GM23338 (cell line): ENCODE data around the gene LRP1B.

ENCODE experiments used
- EZH2 ChIP-seq: fragments of 200-600 bp; sonication (generic); IDR thresholded peaks from one replicate; pipeline ENCODE4 v1.8.0; 2017; ENCODE audit warnings: antibody characterized with exemption, mild to moderate bottlenecking, low read depth; ENCODE audit not compliant: unreplicated experiment
- EZH2phosphoT487 ChIP-seq: fragments of 200-600 bp; sonication (generic); IDR thresholded peaks from one replicate; pipeline ENCODE4 v1.8.1; 2018; ENCODE audit warnings: antibody characterized with exemption; ENCODE audit not compliant: unreplicated experiment
- JUNB ChIP-seq: IDR thresholded peaks from one replicate; pipeline ENCODE4 v1.6.1; 2016; ENCODE audit warnings: antibody characterized with exemption; ENCODE audit not compliant: unreplicated experiment
- POLR2AphosphoS5 ChIP-seq: IDR thresholded peaks from 2 replicates; pipeline ENCODE4 v1.6.1; 2016; ENCODE audit warnings: antibody characterized with exemption, low read depth
- TF ChIP-seq, protein P1 (sequence below), 2 experiments: fragments of 200-600 bp in 1 of 2; sonication (generic) in 1 of 2; conservative IDR thresholded peaks; 2 replicates each; pipeline versions ENCODE4 v1.5.1 to v1.6.1; 2016 to 2017; ENCODE audit warnings: antibody characterized with exemption in 2 of 2, low read depth in 2 of 2, mild to moderate bottlenecking in 2 of 2, moderate library complexity in 1 of 2
- TF ChIP-seq, protein P2 (sequence below): IDR thresholded peaks from one replicate; pipeline ENCODE4 v1.6.1; 2018; ENCODE audit warnings: antibody characterized with exemption; ENCODE audit not compliant: unreplicated experiment
- TF ChIP-seq, protein P3 (sequence below): IDR thresholded peaks from 2 replicates; pipeline ENCODE4 v1.6.1; 2016; ENCODE audit warnings: antibody characterized with exemption

DNA sequence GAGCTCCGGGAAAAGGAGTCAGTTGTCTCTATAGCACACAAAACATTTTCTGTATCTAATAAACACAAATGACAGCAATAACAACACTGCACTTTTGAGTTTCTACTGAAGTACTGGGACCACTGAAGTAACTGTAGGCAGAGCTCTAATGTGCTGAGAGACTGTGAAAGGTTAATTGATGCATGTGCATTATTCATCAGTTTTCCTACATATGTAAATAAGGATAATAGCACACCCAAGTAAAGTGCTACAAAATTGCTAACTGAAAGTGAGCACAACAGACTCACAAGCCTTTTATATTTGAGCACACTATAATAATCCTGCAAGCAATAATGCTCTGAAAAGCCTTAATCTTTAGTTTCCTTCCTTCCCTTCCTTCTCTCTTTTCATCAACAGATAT, 1051.6 kb downstream of the LRP1B start:
- TF ChIP-seq, protein P1, sequence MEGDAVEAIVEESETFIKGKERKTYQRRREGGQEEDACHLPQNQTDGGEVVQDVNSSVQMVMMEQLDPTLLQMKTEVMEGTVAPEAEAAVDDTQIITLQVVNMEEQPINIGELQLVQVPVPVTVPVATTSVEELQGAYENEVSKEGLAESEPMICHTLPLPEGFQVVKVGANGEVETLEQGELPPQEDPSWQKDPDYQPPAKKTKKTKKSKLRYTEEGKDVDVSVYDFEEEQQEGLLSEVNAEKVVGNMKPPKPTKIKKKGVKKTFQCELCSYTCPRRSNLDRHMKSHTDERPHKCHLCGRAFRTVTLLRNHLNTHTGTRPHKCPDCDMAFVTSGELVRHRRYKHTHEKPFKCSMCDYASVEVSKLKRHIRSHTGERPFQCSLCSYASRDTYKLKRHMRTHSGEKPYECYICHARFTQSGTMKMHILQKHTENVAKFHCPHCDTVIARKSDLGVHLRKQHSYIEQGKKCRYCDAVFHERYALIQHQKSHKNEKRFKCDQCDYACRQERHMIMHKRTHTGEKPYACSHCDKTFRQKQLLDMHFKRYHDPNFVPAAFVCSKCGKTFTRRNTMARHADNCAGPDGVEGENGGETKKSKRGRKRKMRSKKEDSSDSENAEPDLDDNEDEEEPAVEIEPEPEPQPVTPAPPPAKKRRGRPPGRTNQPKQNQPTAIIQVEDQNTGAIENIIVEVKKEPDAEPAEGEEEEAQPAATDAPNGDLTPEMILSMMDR (conservative IDR thresholded peaks at IDR 0.05; ENCODE audit: low read depth in 2 of 2): no peak
- TF ChIP-seq JUNB (no peak), POLR2AphosphoS5 (no peak), EZH2 (no peak), EZH2phosphoT487 (no peak)
- TF ChIP-seq, protein P2, sequence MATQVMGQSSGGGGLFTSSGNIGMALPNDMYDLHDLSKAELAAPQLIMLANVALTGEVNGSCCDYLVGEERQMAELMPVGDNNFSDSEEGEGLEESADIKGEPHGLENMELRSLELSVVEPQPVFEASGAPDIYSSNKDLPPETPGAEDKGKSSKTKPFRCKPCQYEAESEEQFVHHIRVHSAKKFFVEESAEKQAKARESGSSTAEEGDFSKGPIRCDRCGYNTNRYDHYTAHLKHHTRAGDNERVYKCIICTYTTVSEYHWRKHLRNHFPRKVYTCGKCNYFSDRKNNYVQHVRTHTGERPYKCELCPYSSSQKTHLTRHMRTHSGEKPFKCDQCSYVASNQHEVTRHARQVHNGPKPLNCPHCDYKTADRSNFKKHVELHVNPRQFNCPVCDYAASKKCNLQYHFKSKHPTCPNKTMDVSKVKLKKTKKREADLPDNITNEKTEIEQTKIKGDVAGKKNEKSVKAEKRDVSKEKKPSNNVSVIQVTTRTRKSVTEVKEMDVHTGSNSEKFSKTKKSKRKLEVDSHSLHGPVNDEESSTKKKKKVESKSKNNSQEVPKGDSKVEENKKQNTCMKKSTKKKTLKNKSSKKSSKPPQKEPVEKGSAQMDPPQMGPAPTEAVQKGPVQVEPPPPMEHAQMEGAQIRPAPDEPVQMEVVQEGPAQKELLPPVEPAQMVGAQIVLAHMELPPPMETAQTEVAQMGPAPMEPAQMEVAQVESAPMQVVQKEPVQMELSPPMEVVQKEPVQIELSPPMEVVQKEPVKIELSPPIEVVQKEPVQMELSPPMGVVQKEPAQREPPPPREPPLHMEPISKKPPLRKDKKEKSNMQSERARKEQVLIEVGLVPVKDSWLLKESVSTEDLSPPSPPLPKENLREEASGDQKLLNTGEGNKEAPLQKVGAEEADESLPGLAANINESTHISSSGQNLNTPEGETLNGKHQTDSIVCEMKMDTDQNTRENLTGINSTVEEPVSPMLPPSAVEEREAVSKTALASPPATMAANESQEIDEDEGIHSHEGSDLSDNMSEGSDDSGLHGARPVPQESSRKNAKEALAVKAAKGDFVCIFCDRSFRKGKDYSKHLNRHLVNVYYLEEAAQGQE: no peak
- TF ChIP-seq, protein P3, sequence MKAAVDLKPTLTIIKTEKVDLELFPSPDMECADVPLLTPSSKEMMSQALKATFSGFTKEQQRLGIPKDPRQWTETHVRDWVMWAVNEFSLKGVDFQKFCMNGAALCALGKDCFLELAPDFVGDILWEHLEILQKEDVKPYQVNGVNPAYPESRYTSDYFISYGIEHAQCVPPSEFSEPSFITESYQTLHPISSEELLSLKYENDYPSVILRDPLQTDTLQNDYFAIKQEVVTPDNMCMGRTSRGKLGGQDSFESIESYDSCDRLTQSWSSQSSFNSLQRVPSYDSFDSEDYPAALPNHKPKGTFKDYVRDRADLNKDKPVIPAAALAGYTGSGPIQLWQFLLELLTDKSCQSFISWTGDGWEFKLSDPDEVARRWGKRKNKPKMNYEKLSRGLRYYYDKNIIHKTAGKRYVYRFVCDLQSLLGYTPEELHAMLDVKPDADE: no peak
